AG04449 (cell line): ENCODE data around the gene DIPK1B.
A peak's percentile ranks its signal among the peaks of the same experiment; 100 is the strongest.

Experiments
- CTCF ChIA-PET: fragments of 350-600 bp; formaldehyde crosslinking; extraction: SDS; loops from one replicate; lab custom pipeline; 2021; ENCODE audit warnings: antibody characterized with exemption; lab: Yijun Ruan, JAX
- POLR2A ChIA-PET: fragments of 400-600, 350-600 bp; formaldehyde crosslinking; extraction: SDS; loops from one replicate; lab custom pipeline; 2020; ENCODE audit warnings: antibody characterized with exemption, inconsistent platforms; lab: Yijun Ruan, JAX
- DNase-seq: peaks from one replicate; pipeline ENCODE4 v3.0.0-alpha.2; 2010; ENCODE audit warnings: low read depth, low spot score
- H3K4me3 ChIP-seq: 2 replicates; pipeline ENCODE4 v1.5.1; 2011; ENCODE audit warnings: low read depth, mild to moderate bottlenecking, control low read depth, low read length
- TF ChIP-seq, protein P1 (sequence below): IDR thresholded peaks from one replicate; pipeline ENCODE4 v1.5.1; 2011; ENCODE audit warnings: mild to moderate bottlenecking, moderate library complexity, low read length, control low read depth, inconsistent platforms; ENCODE audit not compliant: insufficient read depth; ENCODE audit errors: missing control alignments

DIPK1B gene

DNA sequence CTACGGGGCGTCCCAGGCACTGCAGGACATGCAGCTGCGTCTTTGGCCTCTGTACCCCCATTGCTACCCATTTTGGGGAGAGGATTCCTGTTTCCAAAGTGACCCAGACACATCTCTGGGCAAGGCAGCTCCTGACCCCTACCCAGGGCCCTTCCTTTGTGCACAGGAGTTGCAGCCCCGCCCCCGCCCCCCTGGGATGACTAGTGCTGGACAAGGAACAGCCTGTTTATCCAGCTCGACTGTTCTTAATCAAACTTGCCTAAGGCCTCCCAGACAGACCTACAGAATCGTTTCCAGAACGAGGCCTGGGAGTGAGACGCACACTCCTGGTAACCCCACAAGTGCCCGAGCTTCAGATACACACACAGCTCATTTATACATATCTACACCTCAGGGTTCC, 13.2 kb downstream of the DIPK1B start:
- H3K4me3 ChIP-seq, result peak overlapping the region; percentile 84
- no peak for DNase-seq
- ChIA-PET CTCF (interaction anchor here (0.6 to 0.9 kb wide), 2 partner anchors 11 to 514 kb away, joined by 3 to 4 read pairs; no protein-coding TSS in a partner anchor), POLR2A (interaction anchor here (0.7 kb wide), 1 partner anchor 303 kb away, joined by 3 read pairs; no protein-coding TSS in a partner anchor)
- TF ChIP-seq, protein P1, sequence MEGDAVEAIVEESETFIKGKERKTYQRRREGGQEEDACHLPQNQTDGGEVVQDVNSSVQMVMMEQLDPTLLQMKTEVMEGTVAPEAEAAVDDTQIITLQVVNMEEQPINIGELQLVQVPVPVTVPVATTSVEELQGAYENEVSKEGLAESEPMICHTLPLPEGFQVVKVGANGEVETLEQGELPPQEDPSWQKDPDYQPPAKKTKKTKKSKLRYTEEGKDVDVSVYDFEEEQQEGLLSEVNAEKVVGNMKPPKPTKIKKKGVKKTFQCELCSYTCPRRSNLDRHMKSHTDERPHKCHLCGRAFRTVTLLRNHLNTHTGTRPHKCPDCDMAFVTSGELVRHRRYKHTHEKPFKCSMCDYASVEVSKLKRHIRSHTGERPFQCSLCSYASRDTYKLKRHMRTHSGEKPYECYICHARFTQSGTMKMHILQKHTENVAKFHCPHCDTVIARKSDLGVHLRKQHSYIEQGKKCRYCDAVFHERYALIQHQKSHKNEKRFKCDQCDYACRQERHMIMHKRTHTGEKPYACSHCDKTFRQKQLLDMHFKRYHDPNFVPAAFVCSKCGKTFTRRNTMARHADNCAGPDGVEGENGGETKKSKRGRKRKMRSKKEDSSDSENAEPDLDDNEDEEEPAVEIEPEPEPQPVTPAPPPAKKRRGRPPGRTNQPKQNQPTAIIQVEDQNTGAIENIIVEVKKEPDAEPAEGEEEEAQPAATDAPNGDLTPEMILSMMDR, result no peak

DNA sequence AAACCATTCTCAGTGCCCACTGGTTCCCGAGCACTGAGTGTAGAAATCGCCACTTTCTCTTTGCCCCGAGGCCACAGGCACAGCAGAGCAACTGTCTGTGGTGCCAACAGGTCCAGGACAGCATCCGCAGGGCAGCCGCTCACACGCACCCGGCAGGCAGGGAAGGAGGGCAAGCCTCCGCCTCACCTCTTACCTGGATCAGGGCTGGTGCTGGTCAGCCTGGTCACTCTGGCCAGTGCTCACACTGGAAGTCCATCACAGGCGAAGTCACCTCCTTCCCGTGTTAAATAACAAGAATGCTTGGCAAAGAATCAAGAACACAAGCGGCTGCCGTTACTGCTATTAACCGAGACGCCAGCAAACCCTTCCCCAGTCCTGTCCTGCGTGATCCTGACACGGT, 13.7 kb downstream of the DIPK1B start:
- TF ChIP-seq, protein P1, result no peak
- ChIA-PET CTCF (interaction anchor here (0.9 to 2.4 kb wide), 2 partner anchors 12 to 20 kb away, joined by 4 to 7 read pairs; no protein-coding TSS in a partner anchor), POLR2A (interaction anchor here (0.7 to 3.5 kb wide), 4 partner anchors 10 to 303 kb away, joined by 3 to 17 read pairs (median 8); partner anchors contain the start of gene AGPAT2)

GRCh38 chr9:136726631-136727191, 14.3 kb downstream of the DIPK1B start:
- ChIA-PET POLR2A (interaction anchor here (0.6 to 3.5 kb wide), 6 partner anchors 11 to 165 kb away, joined by 3 to 17 read pairs (median 8); partner anchors contain the start of gene AGPAT2), CTCF (interaction anchor here (0.7 to 4.1 kb wide), 8 partner anchors 8 to 360 kb away, joined by 3 to 27 read pairs (median 7); partner anchors contain the start of gene MAN1B1)
- peak overlapping the region; percentile 84 for H3K4me3 ChIP-seq
- TF ChIP-seq, protein P1, result peak; percentile 34
- DNase-seq, result no peak

More for the DNA sequence above, 13.7 kb downstream of the DIPK1B start:
- H3K4me3 ChIP-seq, result peak overlapping the region; percentile 84
- DNase-seq, result no peak

GRCh38 chr9:136728080-136728547, 15.7 kb downstream of the DIPK1B start:
- peak; percentile 40 for DNase-seq
- TF ChIP-seq, protein P1, result peak; percentile 97
- ChIA-PET POLR2A (interaction anchor here (0.6 to 3.5 kb wide), 28 partner anchors 9 to 616 kb away, joined by 3 to 17 read pairs (median 4); partner anchors contain the start of genes LCN10, LCN8, MAN1B1 and TMEM141), CTCF (interaction anchor here (1.0 to 4.1 kb wide), 13 partner anchors 9 to 244 kb away, joined by 3 to 27 read pairs (median 6); partner anchors contain the start of genes C8G, LCN10 and LCN8)
- H3K4me3 ChIP-seq, result peak overlapping the region; percentile 84

GRCh38 chr9:136728548-136729123, 16.3 kb downstream of the DIPK1B start:
- peak overlapping the region; percentile 84 for H3K4me3 ChIP-seq
- ChIA-PET POLR2A (interaction anchor here (0.6 to 3.5 kb wide), 27 partner anchors 9 to 403 kb away, joined by 3 to 17 read pairs (median 5); partner anchors contain the start of genes LCN8, MAN1B1 and TMEM141), CTCF (interaction anchor here (0.8 to 4.1 kb wide), 16 partner anchors 9 to 245 kb away, joined by 3 to 27 read pairs (median 5); partner anchors contain the start of genes C8G, LCN10 and LCN8)
- TF ChIP-seq, protein P1, result no peak
- DNase-seq, result no peak
